ENCODE results near the gene HTR3E.

- TF ChIP-seq CTCF (IDR thresholded peaks at IDR 0.05) (no peak), POLR2A (IDR thresholded peaks at IDR 0.05) (no peak)
These were observed 44.1 kb upstream of the HTR3E start, which contains the start of gene HTR3C for GRCh38 chr3:184052767-184053166.
